Stimulated activated naive CD8-positive, alpha-beta T cell treated with anti-CD3 and anti-CD28 coated beads, Interleukin-15, amount 100 ng/mL, for 72 hours (primary cell): ENCODE results near the gene VASH1.
"Not testable (repeated sequence)": the region's sequence is repeated elsewhere in the genome, so short reads cannot be mapped to it uniquely, and the experiment has no call there.

Experiments used
- ATAC-seq: fragments of 150-1000 bp; cut with Tn5 transposase; 2 replicates; pipeline ENCODE4 v1.10.0; 2021; ENCODE audit warnings: mild to moderate bottlenecking, moderate library complexity
- DNase-seq, 2 donors: peaks; one replicate each; pipeline ENCODE4 v3.0.0; 2021 to 2022
- H3K27ac Mint-ChIP-seq, 2 donors: one replicate each; pipeline ENCODE4 v1.8.0; 2022; ENCODE audit warnings: mild to moderate bottlenecking in 2 of 2, mixed read lengths in 2 of 2, moderate library complexity in 2 of 2
- H3K27me3 Mint-ChIP-seq: one replicate; pipeline ENCODE4 v1.8.0; 2022; ENCODE audit warnings: mixed read lengths
- H3K4me1 Mint-ChIP-seq: one replicate; pipeline ENCODE4 v1.8.0; 2022; ENCODE audit warnings: mild to moderate bottlenecking, mixed read lengths
- H3K4me3 Mint-ChIP-seq, 2 donors: one replicate each; pipeline ENCODE4 v1.8.0; 2022; ENCODE audit warnings: mild to moderate bottlenecking in 2 of 2, mixed read lengths in 2 of 2, moderate library complexity in 1 of 2
- H3K9me3 Mint-ChIP-seq, 2 donors: one replicate each; pipeline ENCODE4 v1.8.0; 2022; ENCODE audit warnings: mixed read lengths in 2 of 2

VASH1 gene

GRCh38 chr14:76761136-76761959 is at the start of gene VASH1:
VASH1 (plus strand) TSS chr14:76761468; CDS start chr14:76762822, 1,354 bp downstream.
- Mint-ChIP-seq H3K9me3 (no peaks in the 10 kb centered on the region), H3K4me3 (peak within 1 kb of the TSS; percentile 80 to 85), H3K27ac (peak within 1 kb of the TSS in 1 of 2 donors; percentile 28), H3K4me1 (peaks cover 23% of the 10 kb centered on the region), H3K27me3 (peaks cover 56% of the 10 kb centered on the region)
- DNase-seq: peak; percentile 68 to 75
- peak; percentile 90 for ATAC-seq

GRCh38 chr14:76713121-76713520 is 48.1 kb upstream of the VASH1 start:
- Mint-ChIP-seq H3K4me1 (no peaks in the 10 kb centered on the region), H3K27me3 (peaks cover 41% of the 10 kb centered on the region), H3K4me3 (no peak overlapping the region), H3K27ac (no peak overlapping the region), H3K9me3 (no peaks in the 10 kb centered on the region)
- ATAC-seq (no peak), DNase-seq (no peak)

DNA sequence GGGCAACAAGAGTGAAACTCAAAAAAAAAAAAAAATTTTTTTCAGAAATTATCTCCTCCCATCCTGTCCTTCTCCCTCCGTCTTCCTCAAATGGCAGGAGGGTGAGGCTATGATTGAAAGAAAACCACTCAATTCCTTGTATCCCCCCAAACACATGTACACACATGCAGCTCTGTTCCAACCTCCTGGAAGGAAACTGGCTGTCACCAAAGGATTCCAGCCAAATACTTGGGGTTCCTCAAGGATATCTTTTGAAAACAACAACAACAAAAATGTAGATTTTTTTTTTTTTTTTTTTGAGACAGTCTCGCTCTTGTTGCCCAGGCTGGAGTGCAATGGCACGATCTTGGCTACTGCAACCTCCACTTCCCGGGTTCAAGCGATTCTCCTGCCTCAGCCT is 46.8 kb upstream of the VASH1 start:
- Mint-ChIP-seq H3K4me3 (no peak overlapping the region), H3K27me3 (peaks cover 45% of the 10 kb centered on the region), H3K4me1 (no peaks in the 10 kb centered on the region), H3K9me3 (no peaks in the 10 kb centered on the region), H3K27ac (no peak overlapping the region)
- DNase-seq (no peak), ATAC-seq (no peak)

DNA sequence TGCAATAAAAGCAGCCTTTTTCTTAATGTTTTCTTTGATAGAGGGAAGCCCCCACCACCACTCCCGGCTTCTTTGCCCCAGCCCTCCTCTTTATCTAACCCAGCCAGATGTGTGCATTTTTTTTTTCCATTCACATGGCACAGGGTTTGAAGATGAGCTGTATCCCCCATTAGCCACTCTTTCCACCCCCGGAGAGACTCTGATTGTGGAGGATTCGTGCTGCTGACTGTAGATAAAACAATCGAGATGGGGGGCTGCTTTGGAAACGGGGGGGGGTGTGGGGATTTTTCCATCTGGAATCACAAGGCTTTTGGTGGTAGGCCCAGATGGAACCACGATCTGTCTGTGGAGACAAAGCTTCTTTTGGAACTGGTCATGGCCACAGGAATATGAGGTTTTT is 46.2 kb upstream of the VASH1 start:
- no peak for DNase-seq
- Mint-ChIP-seq H3K9me3 (no peaks in the 10 kb centered on the region), H3K4me3 (no peak overlapping the region), H3K4me1 (no peaks in the 10 kb centered on the region), H3K27me3 (peaks cover 45% of the 10 kb centered on the region), H3K27ac (no peak overlapping the region)
- ATAC-seq: no peak

DNA sequence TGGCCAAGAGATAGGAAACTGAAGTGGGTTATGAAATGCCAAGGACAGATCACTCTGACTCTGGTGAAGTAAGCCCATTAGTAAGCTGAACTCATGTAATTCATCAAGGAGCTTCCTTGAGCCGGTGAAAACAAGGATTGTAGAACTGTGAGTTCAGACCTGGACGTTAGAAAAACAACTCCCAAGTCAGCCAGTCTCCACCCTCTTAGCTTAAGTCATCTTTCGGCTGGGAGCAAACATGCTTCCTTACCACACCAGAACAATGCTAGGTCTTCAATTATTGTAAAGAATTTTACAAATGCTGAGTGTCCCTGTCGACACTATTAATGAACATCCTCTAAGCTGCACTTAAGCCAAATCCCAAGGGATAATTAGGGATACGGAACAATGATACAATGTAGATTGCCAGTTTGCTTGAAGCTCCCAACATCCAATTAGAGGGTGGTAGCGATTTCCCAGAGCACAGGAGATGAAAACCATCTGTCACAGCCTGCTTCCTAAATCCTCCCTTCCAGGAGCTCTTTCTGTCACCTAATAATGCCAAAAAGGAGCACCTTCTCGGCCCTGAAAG is 45.7 kb upstream of the VASH1 start:
- H3K27ac Mint-ChIP-seq: no peak overlapping the region
- DNase-seq (no peak), ATAC-seq (no peak)
- no peaks in the 10 kb centered on the region for H3K9me3 Mint-ChIP-seq
- H3K27me3 Mint-ChIP-seq: peaks cover 43% of the 10 kb centered on the region
- no peak overlapping the region for H3K4me3 Mint-ChIP-seq
- H3K4me1 Mint-ChIP-seq: no peaks in the 10 kb centered on the region

DNA sequence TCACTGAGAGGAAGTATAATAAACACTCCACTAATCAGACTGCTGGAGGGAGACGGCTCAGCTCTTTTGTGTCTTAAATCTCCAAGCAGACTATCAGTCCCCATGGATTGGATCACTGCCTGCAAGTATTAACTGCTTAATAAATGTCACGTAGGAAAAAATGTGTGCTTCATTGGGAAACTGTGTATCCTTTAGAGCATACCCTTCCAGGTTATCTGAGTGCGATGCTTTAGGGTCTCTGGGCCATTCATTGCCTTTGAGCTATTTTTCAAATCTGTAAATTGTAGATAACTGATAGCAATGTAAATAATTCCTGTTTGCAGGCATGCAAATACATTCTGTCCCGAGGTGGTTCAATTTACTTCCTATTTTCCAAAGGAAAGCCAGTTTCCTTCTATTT is 45.0 kb upstream of the VASH1 start:
- Mint-ChIP-seq H3K27me3 (peaks cover 37% of the 10 kb centered on the region), H3K4me3 (no peak overlapping the region), H3K9me3 (no peaks in the 10 kb centered on the region), H3K27ac (no peak overlapping the region), H3K4me1 (no peaks in the 10 kb centered on the region)
- ATAC-seq (no peak), DNase-seq (no peak)

DNA sequence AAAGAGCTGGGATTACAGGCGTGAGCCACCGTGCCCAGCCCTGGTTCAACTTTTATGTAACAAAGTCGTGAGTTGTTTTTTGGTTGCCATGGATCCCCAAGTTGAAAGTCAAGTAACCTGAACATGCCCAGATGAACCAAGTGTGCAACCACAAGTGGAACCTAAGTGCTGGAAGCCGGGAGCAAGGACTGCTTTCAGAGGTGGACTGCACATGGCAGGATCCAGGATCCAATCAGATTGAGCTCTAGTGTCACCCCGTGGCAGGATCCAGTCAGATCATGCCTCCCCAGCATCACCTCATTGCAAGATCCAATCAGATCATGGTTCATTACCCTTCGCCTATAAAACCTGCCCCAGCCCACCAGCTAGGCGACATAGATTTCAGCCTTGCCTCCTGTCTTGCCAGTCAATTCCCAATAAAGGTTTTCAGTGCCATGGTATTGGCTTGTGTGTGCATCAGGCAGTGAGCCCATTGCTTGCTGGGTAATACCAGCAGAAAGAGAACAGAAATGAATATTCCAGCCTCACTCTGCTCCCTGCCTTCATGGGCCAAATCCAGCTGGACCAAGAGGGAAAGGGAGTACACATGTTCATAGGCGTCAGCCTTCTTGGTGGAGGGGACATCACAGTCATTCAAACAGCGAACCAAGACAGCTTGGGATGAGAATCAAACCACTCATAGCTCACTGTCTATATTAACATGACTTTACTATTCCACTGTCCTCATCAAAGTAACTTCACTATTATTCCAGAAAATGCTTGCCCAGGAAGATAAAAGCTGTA is 43.6 kb upstream of the VASH1 start:
- ATAC-seq: no peak
- peaks cover 37% of the 10 kb centered on the region for H3K27me3 Mint-ChIP-seq

DNA sequence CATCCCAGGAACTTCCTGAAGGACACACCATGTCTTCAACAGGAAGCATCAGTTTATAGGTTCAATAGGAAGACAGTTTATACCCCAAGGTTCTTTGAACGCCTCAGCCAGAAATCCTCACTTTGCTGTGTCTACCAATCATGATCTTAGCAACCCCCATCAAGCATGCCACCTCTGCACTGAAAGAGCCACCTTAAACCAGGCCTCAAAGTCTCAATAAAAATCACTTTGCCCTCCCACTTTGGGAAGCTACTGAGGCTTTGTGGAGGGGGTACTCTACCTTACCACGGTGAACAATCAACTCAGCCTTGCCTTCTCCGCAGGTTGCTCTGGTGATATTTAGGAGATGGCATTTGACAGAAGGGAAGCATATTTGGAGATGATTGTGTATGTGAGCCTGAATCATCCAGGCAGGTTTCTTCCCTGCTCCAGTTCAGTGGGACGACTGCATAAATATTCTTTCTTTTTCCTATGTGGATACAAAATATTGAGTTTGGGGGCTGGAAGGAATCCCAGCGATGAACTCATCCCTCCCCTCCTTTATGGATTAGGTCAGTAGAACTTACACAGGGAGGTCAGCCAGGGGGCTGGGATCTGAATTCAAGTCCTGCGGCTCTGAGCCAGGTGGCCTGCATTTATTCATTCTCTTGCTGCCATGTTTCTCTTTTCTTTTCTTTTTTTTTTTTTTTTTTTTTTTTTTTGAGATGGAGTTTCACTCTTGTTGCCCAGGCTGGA is 42.8 kb upstream of the VASH1 start:
- Mint-ChIP-seq H3K4me1 (no peaks in the 10 kb centered on the region), H3K4me3 (no peak overlapping the region), H3K27ac (no peak overlapping the region), H3K9me3 (no peaks in the 10 kb centered on the region), H3K27me3 (peaks cover 33% of the 10 kb centered on the region)
- ATAC-seq (no peak), DNase-seq (no peak)

More for the DNA sequence above, 43.6 kb upstream of the VASH1 start:
- H3K4me1 Mint-ChIP-seq: no peaks in the 10 kb centered on the region
- no peak for DNase-seq
- H3K4me3 Mint-ChIP-seq: no peak overlapping the region
- H3K27ac Mint-ChIP-seq: no peak overlapping the region
- no peaks in the 10 kb centered on the region for H3K9me3 Mint-ChIP-seq

GRCh38 chr14:76719666-76720065 is 41.6 kb upstream of the VASH1 start:
- Mint-ChIP-seq H3K27me3 (peaks cover 32% of the 10 kb centered on the region), H3K9me3 (no peaks in the 10 kb centered on the region), H3K27ac (no peak overlapping the region), H3K4me1 (no peaks in the 10 kb centered on the region), H3K4me3 (no peak overlapping the region)
- no peak for DNase-seq
- no peak for ATAC-seq

DNA sequence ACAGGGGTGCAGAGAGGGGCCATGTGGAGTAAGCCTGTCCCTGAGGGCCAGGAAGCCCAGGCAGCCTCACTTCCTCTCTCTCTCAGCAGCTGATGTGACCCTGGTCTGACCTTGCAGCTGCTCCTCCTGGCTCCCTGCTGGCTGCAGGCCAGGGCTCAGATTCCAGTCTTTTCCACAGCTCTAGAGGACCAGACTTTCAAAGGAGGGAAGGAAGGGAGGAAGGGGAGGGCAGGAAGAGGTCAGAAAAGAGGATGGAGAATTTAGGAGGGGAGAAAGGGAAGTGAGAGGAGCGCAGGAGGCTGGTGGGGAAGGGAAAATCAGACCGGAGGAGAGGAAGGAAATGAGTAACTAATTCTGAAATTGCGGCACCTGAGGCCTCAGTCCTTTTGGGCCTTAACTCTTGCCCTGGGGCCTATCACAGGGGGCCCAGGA is 40.9 kb upstream of the VASH1 start:
- ATAC-seq: no peak
- Mint-ChIP-seq H3K27ac (peak overlapping the region; percentile 59 to 88), H3K4me3 (no peak overlapping the region), H3K9me3 (no peaks in the 10 kb centered on the region), H3K4me1 (no peaks in the 10 kb centered on the region), H3K27me3 (peaks cover 39% of the 10 kb centered on the region)
- DNase-seq: no peak

DNA sequence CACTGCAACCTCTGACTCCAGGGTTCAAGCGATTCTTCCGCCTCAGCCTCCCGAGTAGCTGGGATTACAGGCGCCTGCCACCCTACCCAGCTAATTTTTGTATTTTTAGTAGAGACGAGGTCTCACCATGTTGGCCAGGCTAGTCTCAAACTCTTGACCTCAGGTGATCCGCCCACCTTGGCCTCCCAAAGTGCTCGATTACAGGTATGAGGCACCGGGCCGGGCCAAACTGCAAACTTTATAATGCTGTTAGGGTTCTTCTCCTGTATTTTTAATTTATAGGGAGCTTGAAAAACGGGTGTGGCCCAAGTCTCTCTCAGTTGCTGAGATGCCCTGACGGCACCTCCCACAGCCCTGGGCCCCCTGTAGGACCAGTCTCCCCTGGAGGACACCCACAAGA is 39.8 kb upstream of the VASH1 start:
- H3K4me3 Mint-ChIP-seq, DNase-seq, H3K9me3 Mint-ChIP-seq, ATAC-seq, H3K27ac Mint-ChIP-seq, H3K4me1 Mint-ChIP-seq: not testable (repeated sequence)
- peaks cover 31% of the 10 kb centered on the region for H3K27me3 Mint-ChIP-seq

GRCh38 chr14:76724651-76725550 is 36.4 kb upstream of the VASH1 start:
- no peak for ATAC-seq
- Mint-ChIP-seq H3K9me3 (no peaks in the 10 kb centered on the region), H3K27ac (no peak overlapping the region), H3K27me3 (peaks cover 29% of the 10 kb centered on the region), H3K4me3 (no peak overlapping the region), H3K4me1 (no peaks in the 10 kb centered on the region)
- no peak for DNase-seq

DNA sequence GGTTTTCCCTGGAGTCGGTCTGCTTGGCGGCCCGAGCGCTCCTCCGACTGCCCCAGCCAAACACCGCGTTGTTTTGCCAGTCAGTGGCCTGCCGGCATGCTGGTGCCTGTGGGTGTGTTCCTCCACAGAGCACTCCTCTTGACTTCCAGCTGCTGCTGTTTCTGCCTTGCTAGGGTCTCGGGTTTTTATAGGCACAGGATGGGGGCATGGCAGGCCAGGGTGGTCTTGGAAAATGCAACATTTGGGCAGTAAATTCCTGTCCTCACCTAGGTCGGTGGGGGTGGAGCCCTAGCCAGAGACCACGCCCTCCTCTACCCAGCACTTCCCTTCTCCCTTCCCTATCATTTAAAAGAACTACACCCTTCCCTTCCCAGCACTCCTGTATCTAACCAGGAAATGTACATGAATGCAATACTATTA is 34.7 kb upstream of the VASH1 start:
- no peak for ATAC-seq
- DNase-seq: no peak
- H3K27ac Mint-ChIP-seq: no peak overlapping the region
- no peaks in the 10 kb centered on the region for H3K4me1 Mint-ChIP-seq
- H3K9me3 Mint-ChIP-seq: no peaks in the 10 kb centered on the region
- peaks cover 29% of the 10 kb centered on the region for H3K27me3 Mint-ChIP-seq
- H3K4me3 Mint-ChIP-seq: no peak overlapping the region

GRCh38 chr14:76727384-76727783 is 33.9 kb upstream of the VASH1 start:
- Mint-ChIP-seq H3K4me1 (no peaks in the 10 kb centered on the region), H3K9me3 (no peaks in the 10 kb centered on the region), H3K27me3 (peaks cover 29% of the 10 kb centered on the region), H3K27ac (no peak overlapping the region), H3K4me3 (no peak overlapping the region)
- no peak for DNase-seq
- ATAC-seq: no peak
